Measurements from ENCODE around the gene PAPPA2.

- TF ChIP-seq EZH2 (IDR thresholded peaks at IDR 0.05; ENCODE audit: borderline replicate concordance, low read length) (no peak), CTCF (IDR thresholded peaks at IDR 0.05; ENCODE audit: low read length) (no peak)
These were observed 391.1 kb downstream of the PAPPA2 start for GRCh38 chr1:176854121-176854520.
